OCI-LY1 (cell line): ENCODE data around the gene FAM83D.
A peak's percentile ranks its signal among the peaks of the same experiment; 100 is the strongest.

Source experiments
- H2AFZ ChIP-seq: fragments of 200-600 bp; sonication (generic), shearing (Covaris generic); 2 replicates; pipeline ENCODE4 v1.6.0; 2014; ENCODE audit warnings: antibody characterized with exemption, mild to moderate bottlenecking, low read length
- H3F3A ChIP-seq: fragments of 200-600 bp; sonication (generic), shearing (Covaris generic); 2 replicates; pipeline ENCODE4 v1.6.0; 2014; ENCODE audit warnings: mild to moderate bottlenecking, antibody characterized with exemption, low read length, moderate library complexity; ENCODE audit not compliant: insufficient read depth
- H3K27ac ChIP-seq: fragments of 200-600 bp; sonication (generic); 2 replicates; pipeline ENCODE4 v1.5.1; 2014; ENCODE audit warnings: low read length, mixed run types, mild to moderate bottlenecking, low read depth; ENCODE audit not compliant: poor library complexity, severe bottlenecking
- H3K27me3 ChIP-seq: fragments of 200-600 bp; sonication (generic); 2 replicates; pipeline ENCODE4 v1.6.0; 2014; ENCODE audit warnings: antibody characterized with exemption, mild to moderate bottlenecking, low read length, moderate library complexity; ENCODE audit not compliant: insufficient read depth
- H3K36me3 ChIP-seq: fragments of 200-600 bp; sonication (generic); 2 replicates; pipeline ENCODE4 v1.6.1; 2014; ENCODE audit warnings: mild to moderate bottlenecking, antibody characterized with exemption, low read length, moderate library complexity, mixed read lengths; ENCODE audit not compliant: insufficient read depth
- H3K4me1 ChIP-seq: fragments of 200-600 bp; sonication (generic); 2 replicates; pipeline ENCODE4 v1.5.1; 2014; ENCODE audit warnings: mild to moderate bottlenecking, low read length, moderate library complexity; ENCODE audit not compliant: insufficient read depth, severe bottlenecking
- H3K4me2 ChIP-seq: fragments of 200-600 bp; sonication (generic), shearing (Covaris generic); 2 replicates; pipeline ENCODE4 v1.6.1; 2014; ENCODE audit warnings: low read length
- H3K4me3 ChIP-seq: fragments of 200-600 bp; sonication (generic); 2 replicates; pipeline ENCODE4 v1.5.1; 2014; ENCODE audit warnings: low read length, low read depth, mild to moderate bottlenecking, mixed read lengths; ENCODE audit not compliant: poor library complexity, severe bottlenecking
- H3K79me2 ChIP-seq: fragments of 200-600 bp; shearing (Covaris generic); 2 replicates; pipeline ENCODE4 v1.6.1; 2016; ENCODE audit warnings: mixed run types, low read length, mixed read lengths; ENCODE audit not compliant: insufficient read depth
- H3K9ac ChIP-seq: fragments of 200-600 bp; sonication (generic), shearing (Covaris generic); 2 replicates; pipeline ENCODE4 v1.6.1; 2014; ENCODE audit warnings: mild to moderate bottlenecking, low read length, mixed read lengths
- H3K9me2 ChIP-seq: fragments of 200-600 bp; sonication (generic), shearing (Covaris generic); 2 replicates; pipeline ENCODE4 v1.6.1; 2014; ENCODE audit warnings: low read depth, mild to moderate bottlenecking, low read length, mixed read lengths
- H3K9me3 ChIP-seq: fragments of 200-600 bp; shearing (Covaris generic); 2 replicates; pipeline ENCODE4 v1.6.1; 2014; ENCODE audit warnings: low read length, mixed read lengths
- H4K20me1 ChIP-seq: fragments of 200-600 bp; sonication (generic), shearing (Covaris generic); 2 replicates; pipeline ENCODE4 v1.6.0; 2016; ENCODE audit warnings: mild to moderate bottlenecking, low read length; ENCODE audit not compliant: insufficient read depth
- CTCF ChIP-seq: fragments of 200-600 bp; sonication (generic), shearing (Covaris generic); IDR thresholded peaks from 2 replicates; pipeline ENCODE4 v1.5.1; 2017; ENCODE audit warnings: mild to moderate bottlenecking, antibody characterized with exemption, low read length, moderate library complexity, mixed read lengths
- EZH2 ChIP-seq: fragments of 200-600 bp; sonication (generic), shearing (Covaris generic); IDR thresholded peaks from 2 replicates; pipeline ENCODE4 v1.8.0; 2017; ENCODE audit warnings: borderline replicate concordance, mixed run types, mild to moderate bottlenecking, antibody characterized with exemption, low read length, moderate library complexity, mixed read lengths

The FAM83D gene

GRCh38 chr20:38961530-38962043 lies 35.4 kb downstream of the FAM83D start:
- Histone ChIP-seq H3K9ac (peak overlapping the region; percentile 92), H3K36me3 (peaks cover 11% of the 10 kb centered on the region; the same call in 1 of the 2 replicates), H3K27me3 (no peaks in the 10 kb centered on the region), H3K4me1 (peaks cover 24% of the 10 kb centered on the region), H3K27ac (peak overlapping the region; percentile 74), H3K4me2 (peak overlapping the region; percentile 98), H3F3A (peaks cover 3% of the 10 kb centered on the region; the same call in 1 of the 2 replicates), H2AFZ (no peak overlapping the region), H3K79me2 (peaks cover 8% of the 10 kb centered on the region), H3K9me2 (no peaks in the 10 kb centered on the region), H3K4me3 (peak overlapping the region; percentile 94), H4K20me1 (no peaks in the 10 kb centered on the region), H3K9me3 (no peaks in the 10 kb centered on the region)
- TF ChIP-seq EZH2 (no peak), CTCF (no peak)

GRCh38 chr20:38962044-38962927 lies 36.1 kb downstream of the FAM83D start, which contains the start of gene DHX35:
Gene DHX35 (plus strand): TSS chr20:38962344. CDS start chr20:38962368, 24 bp downstream.
- H4K20me1 ChIP-seq = no peaks in the 10 kb centered on the region
- H3K4me1 ChIP-seq = peaks cover 24% of the 10 kb centered on the region
- TF ChIP-seq CTCF (peak; percentile 44), EZH2 (no peak)
- H3K36me3 ChIP-seq = peaks cover 11% of the 10 kb centered on the region; the same call in 1 of the 2 replicates
- peak within 1 kb of the TSS; percentile 92 for H3K9ac ChIP-seq
- H3K4me3 ChIP-seq = peak within 1 kb of the TSS; percentile 94
- peak within 1 kb of the TSS; percentile 75 for H3K27ac ChIP-seq
- peaks cover 8% of the 10 kb centered on the region for H3K79me2 ChIP-seq
- H3F3A ChIP-seq = peaks cover 3% of the 10 kb centered on the region; the same call in 1 of the 2 replicates
- H3K27me3 ChIP-seq = no peaks in the 10 kb centered on the region
- no peaks in the 10 kb centered on the region for H3K9me3 ChIP-seq
- peak within 1 kb of the TSS; percentile 99 for H3K4me2 ChIP-seq
- no peak within 1 kb of the TSS for H2AFZ ChIP-seq
- no peaks in the 10 kb centered on the region for H3K9me2 ChIP-seq

GRCh38 chr20:38962928-38963401 lies 36.7 kb downstream of the FAM83D start:
- H3K4me2 ChIP-seq = peak overlapping the region; percentile 99
- peak overlapping the region; percentile 90 for H3K9ac ChIP-seq
- H3K4me1 ChIP-seq = peaks cover 24% of the 10 kb centered on the region
- peaks cover 11% of the 10 kb centered on the region; the same call in 1 of the 2 replicates for H3K36me3 ChIP-seq
- peak overlapping the region; percentile 75 for H3K27ac ChIP-seq
- no peaks in the 10 kb centered on the region for H3K9me2 ChIP-seq
- H3K79me2 ChIP-seq = peaks cover 8% of the 10 kb centered on the region
- no peaks in the 10 kb centered on the region for H3K27me3 ChIP-seq
- H4K20me1 ChIP-seq = no peaks in the 10 kb centered on the region
- H2AFZ ChIP-seq = no peak overlapping the region
- H3K9me3 ChIP-seq = no peaks in the 10 kb centered on the region
- TF ChIP-seq CTCF (no peak), EZH2 (no peak)
- peak overlapping the region; percentile 94 for H3K4me3 ChIP-seq
- H3F3A ChIP-seq = peaks cover 3% of the 10 kb centered on the region; the same call in 1 of the 2 replicates
